SK-N-DZ (cell line): ENCODE measurements around the gene CYP2F1. TPM values are rescaled to one million over a fixed set of nuclear protein-coding genes. Genes with fewer than 3 reads are reported as not detected.
"Not testable (repeated sequence)": the region's sequence is repeated elsewhere in the genome, so short reads cannot be mapped to it uniquely, and the experiment has no call there.

ENCODE experiments used
- DNase-seq: peaks from one replicate; pipeline ENCODE4 v3.0.0-alpha.2; 2015; ENCODE audit warnings: low spot score
- polyA plus RNA-seq, 2 experiments: library from polyadenylated mRNA; depleted of rRNA; stranded (reverse); fragments of >200 nt; gene quantifications; 2 replicates each; pipeline ENCODE4 v1.2.3, GENCODE V29; 2014

CYP2F1 gene, protein sequence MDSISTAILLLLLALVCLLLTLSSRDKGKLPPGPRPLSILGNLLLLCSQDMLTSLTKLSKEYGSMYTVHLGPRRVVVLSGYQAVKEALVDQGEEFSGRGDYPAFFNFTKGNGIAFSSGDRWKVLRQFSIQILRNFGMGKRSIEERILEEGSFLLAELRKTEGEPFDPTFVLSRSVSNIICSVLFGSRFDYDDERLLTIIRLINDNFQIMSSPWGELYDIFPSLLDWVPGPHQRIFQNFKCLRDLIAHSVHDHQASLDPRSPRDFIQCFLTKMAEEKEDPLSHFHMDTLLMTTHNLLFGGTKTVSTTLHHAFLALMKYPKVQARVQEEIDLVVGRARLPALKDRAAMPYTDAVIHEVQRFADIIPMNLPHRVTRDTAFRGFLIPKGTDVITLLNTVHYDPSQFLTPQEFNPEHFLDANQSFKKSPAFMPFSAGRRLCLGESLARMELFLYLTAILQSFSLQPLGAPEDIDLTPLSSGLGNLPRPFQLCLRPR
- polyA plus RNA-seq (2014; cell fraction: cytosol; rRNA removed): not detected in 2 replicates
- not detected in 2 replicates for polyA plus RNA-seq (2014; cell fraction: nucleus; rRNA removed)

DNA sequence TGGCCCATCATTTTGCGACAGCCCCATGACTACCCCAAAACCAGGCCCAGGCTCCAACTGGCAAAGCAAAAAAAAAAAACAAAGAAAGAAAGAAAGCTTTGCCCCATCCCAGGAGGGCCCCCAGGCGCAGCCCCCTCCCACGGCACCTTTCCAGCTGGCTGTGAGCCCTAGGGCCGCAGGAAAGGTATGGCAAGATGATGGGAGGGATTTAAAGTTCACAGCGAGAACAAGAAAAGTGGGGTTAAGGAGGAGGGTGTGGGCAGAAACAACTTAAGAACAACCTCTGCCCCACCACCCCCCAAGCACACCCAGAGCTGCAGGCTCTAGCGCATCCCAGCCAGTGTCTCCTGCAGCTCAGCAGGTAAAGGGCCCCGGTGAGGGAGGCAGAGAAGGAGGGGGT is at the start of gene CYP2F1:
TSS of gene CYP2F1 (plus strand) at position 301 of the 400 bp plus-strand sequence. CDS start 1,757 bp downstream, outside the sequence.
- DNase-seq: no peak

DNA sequence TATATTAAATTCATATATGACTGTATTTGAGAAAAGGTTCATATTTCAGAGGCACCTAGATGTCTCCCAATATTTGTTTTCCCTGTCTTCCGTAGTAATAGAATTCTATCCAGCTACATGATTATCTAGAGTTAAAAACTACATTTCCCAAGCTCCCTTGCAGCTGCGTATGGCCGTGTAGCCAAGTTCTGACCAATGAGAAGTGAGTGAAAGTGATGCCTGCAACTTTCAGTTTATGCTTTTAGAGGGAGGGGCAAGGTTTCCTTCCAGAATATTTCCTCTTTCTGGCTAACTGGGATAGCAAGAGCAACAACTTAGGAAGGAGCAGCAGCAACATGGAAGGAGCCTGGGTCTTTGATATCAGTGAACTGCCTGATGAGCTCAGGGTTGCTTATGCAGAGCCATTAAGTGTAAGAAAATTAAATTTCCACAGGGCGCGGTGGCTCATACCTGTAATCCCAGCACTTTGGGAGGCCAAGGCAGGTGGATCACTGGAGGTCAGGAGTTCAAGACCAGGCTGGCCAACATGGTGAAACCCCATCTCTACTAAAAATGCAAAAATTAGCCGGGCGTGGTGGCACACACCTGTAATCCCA is 49.2 kb upstream of the CYP2F1 start:
- no peak for DNase-seq

DNA sequence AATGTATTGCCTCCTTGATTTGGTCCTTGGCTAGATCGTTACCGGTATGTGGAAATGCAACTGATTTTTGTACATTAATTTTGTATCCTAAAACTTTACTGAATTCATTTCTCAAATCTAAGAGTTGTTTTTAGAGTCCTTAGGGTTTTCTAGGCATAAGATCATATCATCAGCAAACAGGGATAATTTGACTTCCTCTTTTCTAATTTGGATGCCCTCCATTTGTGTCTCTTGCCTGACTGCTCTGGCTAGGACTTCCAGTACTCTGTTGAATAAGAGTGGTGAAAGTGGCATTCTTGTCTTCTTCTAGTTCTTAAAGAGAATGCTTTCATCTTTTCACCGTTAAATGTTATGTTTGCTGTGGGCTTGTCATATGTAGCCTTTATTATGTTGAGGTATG is 37.9 kb upstream of the CYP2F1 start:
- DNase-seq: no peak

GRCh38 chr19:41083516-41083915 is 30.7 kb upstream of the CYP2F1 start:
- no peak for DNase-seq

GRCh38 chr19:41085748-41086415 is 28.4 kb upstream of the CYP2F1 start:
- DNase-seq: no peak

DNA sequence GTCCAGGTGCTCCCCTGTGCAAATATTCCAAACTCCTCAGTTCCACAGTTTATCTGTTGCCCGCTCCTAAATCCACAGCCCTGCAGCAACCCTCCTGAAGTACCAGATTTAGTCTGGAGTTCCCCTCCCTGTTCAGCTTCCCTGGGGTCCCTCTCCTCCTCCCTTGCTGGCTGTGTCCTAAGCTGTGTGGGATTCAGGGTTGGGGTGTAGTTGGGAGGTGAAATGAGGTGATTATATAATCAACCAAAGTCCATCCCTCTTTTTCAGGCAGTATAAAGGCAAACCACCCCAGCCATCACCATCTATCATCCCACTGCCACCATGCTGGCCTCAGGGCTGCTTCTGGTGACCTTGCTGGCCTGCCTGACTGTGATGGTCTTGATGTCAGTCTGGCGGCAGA is 26.1 kb upstream of the CYP2F1 start, which contains the start of gene CYP2A13:
TSS of gene CYP2A13 (plus strand) at position 301 of the 400 bp plus-strand sequence. CDS start at position 322, 21 bp downstream.
- no peak for DNase-seq

- no peak for DNase-seq
Observed at GRCh38 chr19:41089959-41090358, 24.3 kb upstream of the CYP2F1 start.

DNA sequence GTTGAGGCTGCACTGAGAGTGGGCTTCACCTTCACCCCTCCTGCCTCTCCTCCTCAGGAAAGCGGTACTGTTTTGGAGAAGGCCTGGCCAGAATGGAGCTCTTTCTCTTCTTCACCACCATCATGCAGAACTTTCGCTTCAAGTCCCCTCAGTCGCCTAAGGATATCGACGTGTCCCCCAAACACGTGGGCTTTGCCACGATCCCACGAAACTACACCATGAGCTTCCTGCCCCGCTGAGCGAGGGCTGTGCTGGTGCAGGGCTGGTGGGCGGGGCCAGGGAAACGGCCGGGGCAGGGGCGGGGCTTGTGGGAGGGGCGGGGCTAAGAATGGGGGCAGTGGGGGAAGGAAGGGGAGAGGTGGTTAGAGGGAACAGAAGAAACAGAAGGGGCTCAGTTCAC is 18.5 kb upstream of the CYP2F1 start:
- DNase-seq: no peak

DNA sequence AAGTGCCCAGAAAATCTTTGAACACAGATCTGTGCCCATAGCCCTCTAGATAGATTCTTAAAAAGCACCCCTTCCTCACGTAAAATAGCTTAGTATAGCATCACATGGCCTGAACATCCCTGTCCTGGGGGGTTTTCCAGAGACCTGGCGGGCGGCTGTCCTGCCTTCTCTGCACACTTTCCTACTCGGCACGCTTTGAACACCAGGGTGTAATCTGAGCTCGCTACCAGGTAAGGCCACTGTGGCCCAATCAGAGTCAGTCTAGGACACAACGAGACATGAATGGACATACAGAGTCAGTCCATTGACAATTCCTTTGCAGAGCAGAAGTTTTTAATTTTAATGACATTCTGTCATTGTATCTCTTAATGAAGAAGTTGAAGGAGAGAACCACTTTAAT is 17.9 kb upstream of the CYP2F1 start:
- no peak for DNase-seq

GRCh38 chr19:41097302-41097701 is 16.9 kb upstream of the CYP2F1 start:
- DNase-seq: no peak

GRCh38 chr19:41098762-41099161 is 15.5 kb upstream of the CYP2F1 start:
- DNase-seq: no peak

GRCh38 chr19:41102210-41102609 is 12.0 kb upstream of the CYP2F1 start:
- not testable (repeated sequence) for DNase-seq

- no peak for DNase-seq
Observed at GRCh38 chr19:41106177-41106576, 8.1 kb upstream of the CYP2F1 start.

DNA sequence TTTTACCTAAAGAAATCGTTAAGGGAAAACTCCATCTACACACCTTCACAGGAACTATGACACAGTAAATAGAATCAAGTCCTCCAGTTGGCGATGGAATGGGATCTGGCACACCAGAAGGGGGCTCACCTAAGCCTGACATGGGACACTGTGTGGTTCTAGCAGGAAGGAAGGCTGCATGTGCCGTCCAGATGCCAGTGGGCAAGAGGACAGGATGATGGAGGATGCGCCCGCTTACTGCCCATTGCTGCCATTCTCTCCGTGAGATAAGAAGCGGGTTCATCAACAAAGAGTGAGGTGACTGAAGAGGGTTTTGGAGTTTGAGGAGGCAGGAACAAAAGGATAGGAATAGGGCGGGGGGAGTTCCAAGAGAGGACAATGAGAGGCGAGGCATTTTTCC is 2.9 kb upstream of the CYP2F1 start:
- DNase-seq: no peak

DNA sequence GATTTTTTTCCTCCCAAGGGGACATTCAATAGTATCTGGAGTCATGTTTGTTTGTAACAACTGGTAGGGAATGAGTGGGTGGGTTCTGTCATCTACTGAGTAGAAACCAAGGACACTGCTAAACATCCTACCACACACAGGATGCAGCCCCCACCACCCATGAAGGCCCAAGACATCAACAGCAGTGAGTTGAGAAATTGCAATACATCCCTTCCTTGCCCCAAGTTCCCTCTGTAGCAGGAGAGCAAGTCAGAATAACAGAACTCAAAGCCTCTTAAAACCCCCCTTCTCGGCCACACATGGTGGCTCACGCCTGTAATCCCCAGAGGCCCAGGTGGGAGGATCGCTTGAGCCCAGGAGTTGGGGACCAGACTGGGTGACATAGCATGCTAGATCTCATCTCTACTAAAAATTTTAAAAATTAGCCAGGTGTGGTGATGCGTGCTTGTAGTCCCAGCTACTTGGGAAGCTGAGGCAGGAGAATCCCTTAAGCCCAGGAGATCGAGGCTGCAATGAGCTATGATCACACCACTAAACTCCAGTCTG is 2.4 kb upstream of the CYP2F1 start:
- no peak for DNase-seq

GRCh38 chr19:41112728-41113290 is 1.4 kb upstream of the CYP2F1 start:
- DNase-seq: no peak

- no peak for DNase-seq
Observed at GRCh38 chr19:41116261-41116660, 2.0 kb downstream of the CYP2F1 start.

GRCh38 chr19:41120929-41121911 is 7.0 kb downstream of the CYP2F1 start:
- DNase-seq: not testable (repeated sequence)

GRCh38 chr19:41122846-41123245 is 8.6 kb downstream of the CYP2F1 start:
- not testable (repeated sequence) for DNase-seq

DNA sequence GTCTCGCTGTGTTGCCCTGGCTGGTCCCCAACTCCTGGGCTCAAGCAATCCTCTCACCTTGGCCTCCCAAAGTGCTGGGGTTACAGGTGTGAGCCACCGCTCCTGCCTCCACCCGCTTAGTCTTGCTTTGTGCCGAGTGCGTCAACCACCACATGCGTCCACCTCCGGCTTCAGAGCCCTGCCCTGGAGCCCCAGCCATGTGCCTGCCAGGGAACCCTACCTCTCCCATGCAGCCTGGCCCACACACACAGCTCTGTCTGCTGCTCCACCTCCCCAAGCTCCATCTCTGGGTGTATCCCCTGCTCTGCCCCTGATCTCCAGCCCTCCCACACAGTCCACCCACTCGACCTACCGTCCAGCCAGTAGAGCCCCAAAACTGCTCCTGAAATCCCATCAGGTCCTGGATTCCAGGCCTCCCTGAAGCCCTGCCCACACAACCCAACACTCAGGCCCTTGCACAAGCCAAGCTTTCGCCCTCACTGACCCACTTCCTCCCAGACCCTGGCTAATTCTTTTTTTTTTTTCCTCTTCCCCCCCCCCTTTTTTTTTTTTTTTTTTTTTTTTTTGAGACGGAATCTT is 9.6 kb downstream of the CYP2F1 start:
- no peak for DNase-seq
